ENCODE data around the gene MCM7. TPM values are rescaled to one million over a fixed set of nuclear protein-coding genes. Genes with fewer than 3 reads are reported as not detected.

MCM7 gene
- total RNA-seq, 1 experiment from 2014 or later = 240 TPM

DNA sequence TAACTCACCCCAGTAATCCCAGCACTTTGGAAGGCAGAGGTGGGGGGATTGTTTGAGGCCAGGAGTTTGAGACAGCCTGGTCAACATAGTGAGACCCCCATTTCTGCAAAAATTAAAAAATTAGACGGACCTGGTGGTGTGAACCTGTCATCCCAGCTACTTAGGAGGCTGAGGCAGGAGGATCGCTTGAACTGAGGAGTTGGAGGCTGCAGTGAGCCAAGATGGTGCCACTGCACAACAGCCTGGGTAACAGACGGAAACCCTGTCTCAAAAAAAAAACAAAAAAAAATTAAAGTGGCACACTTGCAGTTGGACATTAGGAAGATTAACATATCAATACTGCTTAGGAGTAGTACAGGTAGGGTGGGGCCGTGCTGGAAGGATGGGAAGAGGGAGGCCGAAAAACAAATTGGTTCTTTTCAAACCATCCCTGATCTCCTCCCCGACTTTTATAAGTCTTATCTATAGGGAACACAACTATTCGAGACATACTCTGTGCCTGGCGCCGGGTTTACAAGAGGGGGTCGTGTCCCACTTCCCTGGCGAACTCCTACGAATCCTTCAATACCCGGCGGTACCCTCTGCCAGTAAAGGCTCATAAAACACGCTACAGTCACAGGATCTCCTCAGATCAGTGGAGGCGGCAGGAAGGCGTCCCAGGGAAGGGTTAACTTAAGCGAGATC, 17.3 kb upstream of the MCM7 start:
- Mint-ChIP-seq H3K4me1 (ENCODE audit: low read depth, unreplicated experiment) (peaks cover 20% of the 10 kb centered on the region), H3K27me3 (ENCODE audit: insufficient read depth, unreplicated experiment) (no peaks in the 10 kb centered on the region), H3K36me3 (ENCODE audit: insufficient read depth, unreplicated experiment) (peaks cover 34% of the 10 kb centered on the region), H3K9me3 (ENCODE audit: unreplicated experiment) (peaks cover 9% of the 10 kb centered on the region), H3K4me3 (ENCODE audit: unreplicated experiment) (peak overlapping the region; percentile 100), H3K27ac (ENCODE audit: unreplicated experiment) (peak overlapping the region; percentile 100)
- CTCF ChIA-PET = interaction anchor here (0.7 kb wide), 1 partner anchor 12 kb away, joined by 3 read pairs; no protein-coding TSS in a partner anchor
- Histone ChIP-seq H3K36me3 (ENCODE audit: control insufficient read depth, insufficient read depth, low read length) (no peaks in the 10 kb centered on the region), H3K9me3 (no peaks in the 10 kb centered on the region), H3K4me3 (ENCODE audit: low read depth, low read length) (peak overlapping the region; percentile 65), H3K4me1 (peaks cover 10% of the 10 kb centered on the region), H3K27me3 (replicated peaks; ENCODE audit: control insufficient read depth, insufficient read depth, low read length) (no peaks in the 10 kb centered on the region)
- POLR2A ChIA-PET = no interaction called here
- TF ChIP-seq, protein P1, sequence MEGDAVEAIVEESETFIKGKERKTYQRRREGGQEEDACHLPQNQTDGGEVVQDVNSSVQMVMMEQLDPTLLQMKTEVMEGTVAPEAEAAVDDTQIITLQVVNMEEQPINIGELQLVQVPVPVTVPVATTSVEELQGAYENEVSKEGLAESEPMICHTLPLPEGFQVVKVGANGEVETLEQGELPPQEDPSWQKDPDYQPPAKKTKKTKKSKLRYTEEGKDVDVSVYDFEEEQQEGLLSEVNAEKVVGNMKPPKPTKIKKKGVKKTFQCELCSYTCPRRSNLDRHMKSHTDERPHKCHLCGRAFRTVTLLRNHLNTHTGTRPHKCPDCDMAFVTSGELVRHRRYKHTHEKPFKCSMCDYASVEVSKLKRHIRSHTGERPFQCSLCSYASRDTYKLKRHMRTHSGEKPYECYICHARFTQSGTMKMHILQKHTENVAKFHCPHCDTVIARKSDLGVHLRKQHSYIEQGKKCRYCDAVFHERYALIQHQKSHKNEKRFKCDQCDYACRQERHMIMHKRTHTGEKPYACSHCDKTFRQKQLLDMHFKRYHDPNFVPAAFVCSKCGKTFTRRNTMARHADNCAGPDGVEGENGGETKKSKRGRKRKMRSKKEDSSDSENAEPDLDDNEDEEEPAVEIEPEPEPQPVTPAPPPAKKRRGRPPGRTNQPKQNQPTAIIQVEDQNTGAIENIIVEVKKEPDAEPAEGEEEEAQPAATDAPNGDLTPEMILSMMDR (IDR thresholded peaks at IDR 0.05; ENCODE audit: insufficient read depth in 1 of 2, low read depth in 1 of 2, low read length in 1 of 2, severe bottlenecking in 1 of 2, unreplicated experiment in 1 of 2) = no peak
- TSS peak; percentile 50 for BruUV-seq (replicated peaks)
- intact Hi-C loops (cut with micrococcal nuclease; ENCODE audit: unreplicated experiment) = loop anchor here (1.0 kb wide), 1 partner anchor 9 kb away; no protein-coding TSS in a partner anchor
- DNase-seq = no peak

DNA sequence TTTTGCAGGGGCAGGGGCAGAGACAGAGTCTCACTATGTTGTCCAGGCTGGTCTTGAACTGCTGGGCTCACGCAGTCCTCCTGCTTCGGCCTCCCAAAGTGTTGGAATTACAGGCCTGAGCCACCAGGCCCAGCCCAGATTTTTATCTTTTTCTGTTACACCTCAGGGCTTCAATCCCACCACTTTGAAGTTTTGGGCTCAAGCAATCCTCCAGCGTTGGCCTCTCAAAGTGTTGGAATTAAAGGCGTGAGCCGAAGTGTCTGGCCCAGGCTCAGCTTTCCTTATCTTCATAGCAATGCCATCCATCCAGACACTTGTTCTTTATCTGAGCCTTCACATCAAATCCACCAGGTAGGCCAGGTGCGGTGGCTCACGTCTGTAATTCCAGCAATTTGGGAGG, 13.8 kb upstream of the MCM7 start:
- Mint-ChIP-seq H3K27ac (ENCODE audit: unreplicated experiment) (no peak overlapping the region), H3K4me3 (ENCODE audit: unreplicated experiment) (no peak overlapping the region), H3K27me3 (ENCODE audit: insufficient read depth, unreplicated experiment) (no peaks in the 10 kb centered on the region), H3K36me3 (ENCODE audit: insufficient read depth, unreplicated experiment) (peaks cover 53% of the 10 kb centered on the region), H3K4me1 (ENCODE audit: low read depth, unreplicated experiment) (peaks cover 13% of the 10 kb centered on the region), H3K9me3 (ENCODE audit: unreplicated experiment) (peaks cover 9% of the 10 kb centered on the region)
- H3K36me3 ChIP-seq (ENCODE audit: control insufficient read depth, insufficient read depth, low read length) = no peaks in the 10 kb centered on the region; the same call in 1 of the 2 replicates
- no peaks in the 10 kb centered on the region for H3K9me3 ChIP-seq
- H3K4me1 ChIP-seq = peaks cover 4% of the 10 kb centered on the region
- POLR2A ChIA-PET = no interaction called here
- DNase-seq = no peak
- CTCF ChIA-PET = interaction anchor here (0.7 kb wide), 2 partner anchors 18 to 735 kb away, joined by 3 to 4 read pairs; no protein-coding TSS in a partner anchor
- TF ChIP-seq, protein P1 (IDR thresholded peaks at IDR 0.05; ENCODE audit: insufficient read depth in 1 of 2, low read depth in 1 of 2, low read length in 1 of 2, severe bottlenecking in 1 of 2, unreplicated experiment in 1 of 2) = no peak
- BruUV-seq (replicated peaks) = no TSS peak
- H3K27me3 ChIP-seq (replicated peaks; ENCODE audit: control insufficient read depth, insufficient read depth, low read length) = no peaks in the 10 kb centered on the region
- H3K4me3 ChIP-seq (ENCODE audit: low read depth, low read length) = no peak overlapping the region
- intact Hi-C loops (cut with micrococcal nuclease; ENCODE audit: unreplicated experiment) = no loop called here

DNA sequence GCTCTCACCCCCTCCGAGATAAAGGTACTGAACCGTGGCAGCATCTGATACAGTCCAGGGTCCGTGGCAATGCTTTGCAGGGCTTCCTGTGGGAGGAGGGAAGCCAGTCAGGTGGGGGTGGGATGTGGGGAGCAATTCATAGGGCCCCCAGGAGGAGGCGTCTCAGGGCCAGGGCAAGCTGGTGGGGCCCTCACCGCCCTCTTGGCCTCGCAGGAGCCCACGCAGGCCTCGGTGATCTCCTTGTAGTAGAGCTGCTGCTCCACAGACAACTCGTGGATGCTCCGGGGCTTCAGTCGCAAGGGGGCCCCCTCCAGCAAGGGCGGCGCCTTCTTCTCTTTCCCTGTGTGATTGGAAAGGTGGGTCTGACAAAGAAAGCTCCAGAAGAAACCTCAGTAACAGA, 10.7 kb upstream of the MCM7 start:
- Mint-ChIP-seq H3K27me3 (ENCODE audit: insufficient read depth, unreplicated experiment) (no peaks in the 10 kb centered on the region), H3K9me3 (ENCODE audit: unreplicated experiment) (peaks cover 9% of the 10 kb centered on the region), H3K36me3 (ENCODE audit: insufficient read depth, unreplicated experiment) (peaks cover 60% of the 10 kb centered on the region), H3K4me3 (ENCODE audit: unreplicated experiment) (no peak overlapping the region), H3K4me1 (ENCODE audit: low read depth, unreplicated experiment) (peaks cover 13% of the 10 kb centered on the region), H3K27ac (ENCODE audit: unreplicated experiment) (no peak overlapping the region)
- intact Hi-C loops (cut with micrococcal nuclease; ENCODE audit: unreplicated experiment) = no loop called here
- ChIA-PET POLR2A (interaction anchor here (1.3 kb wide), 1 partner anchor 10 kb away, joined by 4 read pairs; the partner anchor contains the start of genes AP4M1 and MCM7), CTCF (interaction anchor here (1.3 kb wide), 1 partner anchor 19 kb away, joined by 3 read pairs; no protein-coding TSS in a partner anchor)
- BruUV-seq (replicated peaks) = no TSS peak
- Histone ChIP-seq H3K27me3 (replicated peaks; ENCODE audit: control insufficient read depth, insufficient read depth, low read length) (no peaks in the 10 kb centered on the region), H3K4me3 (ENCODE audit: low read depth, low read length) (no peak overlapping the region), H3K9me3 (no peaks in the 10 kb centered on the region), H3K4me1 (peaks cover 3% of the 10 kb centered on the region; the same call in 1 of the 2 replicates), H3K36me3 (ENCODE audit: control insufficient read depth, insufficient read depth, low read length) (peaks cover 2% of the 10 kb centered on the region; the same call in 1 of the 2 replicates)
- TF ChIP-seq, protein P1 (IDR thresholded peaks at IDR 0.05; ENCODE audit: insufficient read depth in 1 of 2, low read depth in 1 of 2, low read length in 1 of 2, severe bottlenecking in 1 of 2, unreplicated experiment in 1 of 2) = peak in 1 of 2 experiments; percentile 16
- no peak for DNase-seq
